Measurements from ENCODE around the gene ARID3C. TPM values are rescaled to one million over a fixed set of nuclear protein-coding genes. Genes with fewer than 3 reads are reported as not detected.

ARID3C gene
- total and polyA plus RNA-seq, 10 of the 15 experiments (the other 5 are each of a cell fraction or from before 2014, with no cell fraction given): not detected

DNA sequence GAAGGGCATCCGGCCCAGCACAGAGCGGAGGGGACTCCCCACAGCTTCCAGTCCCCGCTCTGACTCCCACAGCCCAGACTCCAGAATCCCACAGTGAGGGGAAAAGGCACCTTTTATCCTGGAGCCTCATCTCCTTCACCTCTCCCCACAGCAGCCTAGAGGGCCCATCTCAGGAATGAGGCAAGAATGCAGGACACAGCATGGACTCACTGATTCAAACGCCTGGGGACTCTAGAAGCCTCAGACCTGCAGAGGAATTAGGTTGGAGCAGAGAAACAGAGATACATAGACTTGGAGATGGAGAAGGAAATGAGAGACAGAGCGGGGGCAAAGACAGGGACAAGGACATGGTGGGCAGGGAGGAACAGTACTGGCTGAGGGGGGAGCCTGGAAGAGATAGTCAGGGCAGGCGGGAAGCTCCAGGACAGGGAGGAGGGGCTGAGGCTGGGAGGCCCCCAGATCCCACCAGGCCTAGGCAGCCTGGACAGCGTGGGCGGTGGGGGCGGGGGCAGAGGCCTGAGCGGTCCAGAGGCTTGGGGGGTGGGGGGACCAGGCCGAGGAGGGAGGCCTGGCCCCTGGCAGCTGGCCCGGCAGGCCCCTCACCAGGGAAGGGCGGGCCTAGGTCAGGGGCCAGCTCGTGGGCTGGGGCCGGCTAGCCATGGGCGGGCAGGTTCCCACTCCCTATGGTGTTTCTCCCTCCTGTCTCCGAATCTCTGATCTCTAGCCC is 55.1 kb downstream of the ARID3C start:
- Histone ChIP-seq H3K27me3 (replicated peaks in 1 of 2; ENCODE audit: control insufficient read depth in 2 of 2, insufficient read depth in 2 of 2, low read length in 1 of 2) (peaks cover 11% of the 10 kb centered on the region in 2 experiments; a peak in 3 of 4 replicates), H3K27ac (ENCODE audit: control insufficient read depth, insufficient read depth) (no peak overlapping the region), H3K4me1 (ENCODE audit: control insufficient read depth, insufficient read depth, low read length) (no peaks in the 10 kb centered on the region), H3K79me2 (ENCODE audit: control insufficient read depth, insufficient read depth, low read length) (no peaks in the 10 kb centered on the region), H2AFZ (ENCODE audit: control insufficient read depth, low read depth, low read length) (no peak overlapping the region), H3K4me2 (ENCODE audit: control insufficient read depth, insufficient read depth) (no peak overlapping the region), H4K20me1 (ENCODE audit: control insufficient read depth, insufficient read depth) (peaks cover 3% of the 10 kb centered on the region; the same call in 1 of the 2 replicates), H3K9me3 (replicated peaks; ENCODE audit: control insufficient read depth, insufficient read depth, low read length) (no peaks in the 10 kb centered on the region), H3K4me3 (no peak overlapping the region), H3K36me3 (ENCODE audit: control insufficient read depth in 2 of 2, insufficient read depth in 2 of 2, low read length in 1 of 2) (no peaks in the 10 kb centered on the region), H3K9ac (ENCODE audit: control insufficient read depth, insufficient read depth, low read length) (no peak overlapping the region)
- TF ChIP-seq CHD1 (IDR thresholded peaks at IDR 0.05; ENCODE audit: low read depth, low read length) (no peak), FOS (IDR thresholded peaks at IDR 0.05; ENCODE audit: borderline replicate concordance, extremely low read depth, insufficient read length) (no peak), CBFB (IDR thresholded peaks at IDR 0.05; ENCODE audit: low read depth) (no peak), YY1 (IDR thresholded peaks at IDR 0.05; ENCODE audit: low read depth, low read length) (no peak), RFX5 (IDR thresholded peaks at IDR 0.05; ENCODE audit: low read depth, low read length) (no peak)
- in situ Hi-C loops (cut with MboI): no loop called here
- SMC1A ChIA-PET (ENCODE audit: uncharacterized antibody, unreplicated experiment): interaction anchor here (0.6 kb wide), 1 partner anchor 9 kb away, joined by 3 read pairs; no protein-coding TSS in a partner anchor
- CTCF ChIA-PET: interaction anchor here (0.6 kb wide), 1 partner anchor 26 kb away, joined by 3 read pairs; no protein-coding TSS in a partner anchor
- no peak for ATAC-seq
- WGBS (ENCODE audit: insufficient coverage, insufficient replicate concordance, low lambda C conversion rate, missing lambda C conversion rate): 25% methylated on average over 13 of the region's 17 CpGs
- POLR2A ChIA-PET: no interaction called here
- RAD21 ChIA-PET (ENCODE audit: unreplicated experiment): no interaction called here
- intact Hi-C loops (cut with micrococcal nuclease; ENCODE audit: unreplicated experiment): no loop called here
- DNase-seq (ENCODE audit: low read depth, low spot score): no peak
- BruUV-seq (replicated peaks): no TSS peak
- FAIRE-seq: no peak

DNA sequence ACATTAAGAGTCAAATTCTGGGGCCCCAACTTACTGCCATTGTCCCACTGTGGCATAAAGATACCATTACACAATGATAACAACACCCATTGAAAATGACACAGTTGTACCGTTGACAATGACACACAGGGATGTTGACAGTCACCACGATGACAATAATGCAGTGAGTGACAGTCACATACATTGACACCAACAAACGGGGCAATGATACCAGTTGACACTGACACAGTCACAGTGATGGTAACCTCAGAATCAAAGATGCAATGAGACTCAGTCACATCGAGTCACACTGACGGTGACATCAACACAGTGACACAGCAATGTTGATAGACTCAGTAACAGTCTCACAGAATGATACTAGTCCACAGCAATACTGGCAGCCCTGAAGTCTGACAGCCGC is 56.2 kb downstream of the ARID3C start:
- Histone ChIP-seq H4K20me1 (ENCODE audit: control insufficient read depth, insufficient read depth) (peaks cover 3% of the 10 kb centered on the region; the same call in 1 of the 2 replicates), H3K36me3 (ENCODE audit: control insufficient read depth in 2 of 2, insufficient read depth in 2 of 2, low read length in 1 of 2) (no peaks in the 10 kb centered on the region), H3K9me3 (replicated peaks; ENCODE audit: control insufficient read depth, insufficient read depth, low read length) (no peaks in the 10 kb centered on the region), H3K4me3 (no peak overlapping the region), H3K9ac (ENCODE audit: control insufficient read depth, insufficient read depth, low read length) (no peak overlapping the region), H3K4me1 (ENCODE audit: control insufficient read depth, insufficient read depth, low read length) (no peaks in the 10 kb centered on the region), H3K4me2 (ENCODE audit: control insufficient read depth, insufficient read depth) (no peak overlapping the region), H3K27ac (ENCODE audit: control insufficient read depth, insufficient read depth) (no peak overlapping the region), H3K79me2 (ENCODE audit: control insufficient read depth, insufficient read depth, low read length) (no peaks in the 10 kb centered on the region), H3K27me3 (replicated peaks in 1 of 2; ENCODE audit: control insufficient read depth in 2 of 2, insufficient read depth in 2 of 2, low read length in 1 of 2) (peaks cover 5 to 8% of the 10 kb centered on the region in 2 experiments; a peak in 3 of 4 replicates), H2AFZ (ENCODE audit: control insufficient read depth, low read depth, low read length) (no peak overlapping the region)
- BruUV-seq (replicated peaks): no TSS peak
- FAIRE-seq: no peak
- no peak for DNase-seq (ENCODE audit: low read depth, low spot score)
- POLR2A ChIA-PET: no interaction called here
- RAD21 ChIA-PET (ENCODE audit: unreplicated experiment): no interaction called here
- in situ Hi-C loops (cut with MboI) (no loop called here), intact Hi-C loops (cut with micrococcal nuclease; ENCODE audit: unreplicated experiment) (no loop called here)
- SMC1A ChIA-PET (ENCODE audit: uncharacterized antibody, unreplicated experiment): no interaction called here
- CTCF ChIA-PET: no interaction called here
- WGBS (ENCODE audit: insufficient coverage, insufficient replicate concordance, low lambda C conversion rate, missing lambda C conversion rate): 37% methylated on average over 6 of the region's 6 CpGs
- no peak for ATAC-seq
- TF ChIP-seq EED (IDR thresholded peaks at IDR 0.05; ENCODE audit: low read depth) (no peak), ZNF24 (IDR thresholded peaks at IDR 0.05) (no peak), SPI1 (IDR thresholded peaks at IDR 0.05; ENCODE audit: borderline replicate concordance, insufficient read depth, low read depth, low read length) (no peak), SREBF2 (IDR thresholded peaks at IDR 0.05; ENCODE audit: low read length) (no peak), FOXM1 (IDR thresholded peaks at IDR 0.05; ENCODE audit: low read depth, low read length) (no peak), MYC (IDR thresholded peaks at IDR 0.05; ENCODE audit: insufficient read depth, insufficient read length, insufficient replicate concordance, low read length, severe bottlenecking) (no peak), SMAD5 (IDR thresholded peaks at IDR 0.05; ENCODE audit: low read depth) (no peak), NR2C1 (IDR thresholded peaks at IDR 0.05) (no peak), TCF3 (IDR thresholded peaks at IDR 0.05; ENCODE audit: borderline replicate concordance, insufficient read depth, low read depth, low read length) (no peak)
- TF ChIP-seq, protein P1, sequence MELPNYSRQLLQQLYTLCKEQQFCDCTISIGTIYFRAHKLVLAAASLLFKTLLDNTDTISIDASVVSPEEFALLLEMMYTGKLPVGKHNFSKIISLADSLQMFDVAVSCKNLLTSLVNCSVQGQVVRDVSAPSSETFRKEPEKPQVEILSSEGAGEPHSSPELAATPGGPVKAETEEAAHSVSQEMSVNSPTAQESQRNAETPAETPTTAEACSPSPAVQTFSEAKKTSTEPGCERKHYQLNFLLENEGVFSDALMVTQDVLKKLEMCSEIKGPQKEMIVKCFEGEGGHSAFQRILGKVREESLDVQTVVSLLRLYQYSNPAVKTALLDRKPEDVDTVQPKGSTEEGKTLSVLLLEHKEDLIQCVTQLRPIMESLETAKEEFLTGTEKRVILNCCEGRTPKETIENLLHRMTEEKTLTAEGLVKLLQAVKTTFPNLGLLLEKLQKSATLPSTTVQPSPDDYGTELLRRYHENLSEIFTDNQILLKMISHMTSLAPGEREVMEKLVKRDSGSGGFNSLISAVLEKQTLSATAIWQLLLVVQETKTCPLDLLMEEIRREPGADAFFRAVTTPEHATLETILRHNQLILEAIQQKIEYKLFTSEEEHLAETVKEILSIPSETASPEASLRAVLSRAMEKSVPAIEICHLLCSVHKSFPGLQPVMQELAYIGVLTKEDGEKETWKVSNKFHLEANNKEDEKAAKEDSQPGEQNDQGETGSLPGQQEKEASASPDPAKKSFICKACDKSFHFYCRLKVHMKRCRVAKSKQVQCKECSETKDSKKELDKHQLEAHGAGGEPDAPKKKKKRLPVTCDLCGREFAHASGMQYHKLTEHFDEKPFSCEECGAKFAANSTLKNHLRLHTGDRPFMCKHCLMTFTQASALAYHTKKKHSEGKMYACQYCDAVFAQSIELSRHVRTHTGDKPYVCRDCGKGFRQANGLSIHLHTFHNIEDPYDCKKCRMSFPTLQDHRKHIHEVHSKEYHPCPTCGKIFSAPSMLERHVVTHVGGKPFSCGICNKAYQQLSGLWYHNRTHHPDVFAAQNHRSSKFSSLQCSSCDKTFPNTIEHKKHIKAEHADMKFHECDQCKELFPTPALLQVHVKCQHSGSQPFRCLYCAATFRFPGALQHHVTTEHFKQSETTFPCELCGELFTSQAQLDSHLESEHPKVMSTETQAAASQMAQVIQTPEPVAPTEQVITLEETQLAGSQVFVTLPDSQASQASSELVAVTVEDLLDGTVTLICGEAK (IDR thresholded peaks at IDR 0.05; ENCODE audit: borderline replicate concordance): no peak
